GM12864 (cell line): ENCODE data around the gene TRPM3.

Source experiments
- DNase-seq: peaks from one replicate; pipeline ENCODE4 v3.0.0-alpha.2; 2011; ENCODE audit warnings: low read depth
- H3K4me3 ChIP-seq: 2 replicates; pipeline ENCODE4 v1.5.1; 2011; ENCODE audit warnings: mild to moderate bottlenecking, low read depth, low read length, control low read depth
- TF ChIP-seq, protein P1 (sequence below): IDR thresholded peaks from 2 replicates; pipeline ENCODE4 v1.5.1; 2011; ENCODE audit warnings: low read depth, mild to moderate bottlenecking, moderate library complexity, low read length, control low read depth, inconsistent platforms; ENCODE audit errors: missing control alignments

Gene TRPM3

DNA sequence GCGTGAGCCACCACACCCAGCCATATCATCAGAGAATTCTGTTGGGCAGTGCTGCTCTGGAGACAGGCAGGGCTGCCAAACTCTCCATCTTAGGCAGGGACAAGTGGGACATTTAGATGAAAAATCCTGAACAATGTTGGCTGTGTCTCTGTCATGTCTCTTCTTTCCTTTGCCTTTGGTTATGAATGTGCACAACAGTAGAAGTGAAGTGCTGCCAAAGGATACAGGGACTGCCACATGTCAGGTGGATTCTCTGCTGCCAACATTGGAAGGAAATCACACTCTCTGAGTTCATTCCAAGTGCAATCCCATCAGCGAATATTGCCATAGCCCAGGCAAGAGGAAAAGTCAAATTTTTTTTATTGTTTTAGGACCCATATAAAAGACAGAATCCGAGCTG lies 348.8 kb downstream of the TRPM3 start:
- H3K4me3 ChIP-seq, result no peak overlapping the region
- TF ChIP-seq, protein P1, sequence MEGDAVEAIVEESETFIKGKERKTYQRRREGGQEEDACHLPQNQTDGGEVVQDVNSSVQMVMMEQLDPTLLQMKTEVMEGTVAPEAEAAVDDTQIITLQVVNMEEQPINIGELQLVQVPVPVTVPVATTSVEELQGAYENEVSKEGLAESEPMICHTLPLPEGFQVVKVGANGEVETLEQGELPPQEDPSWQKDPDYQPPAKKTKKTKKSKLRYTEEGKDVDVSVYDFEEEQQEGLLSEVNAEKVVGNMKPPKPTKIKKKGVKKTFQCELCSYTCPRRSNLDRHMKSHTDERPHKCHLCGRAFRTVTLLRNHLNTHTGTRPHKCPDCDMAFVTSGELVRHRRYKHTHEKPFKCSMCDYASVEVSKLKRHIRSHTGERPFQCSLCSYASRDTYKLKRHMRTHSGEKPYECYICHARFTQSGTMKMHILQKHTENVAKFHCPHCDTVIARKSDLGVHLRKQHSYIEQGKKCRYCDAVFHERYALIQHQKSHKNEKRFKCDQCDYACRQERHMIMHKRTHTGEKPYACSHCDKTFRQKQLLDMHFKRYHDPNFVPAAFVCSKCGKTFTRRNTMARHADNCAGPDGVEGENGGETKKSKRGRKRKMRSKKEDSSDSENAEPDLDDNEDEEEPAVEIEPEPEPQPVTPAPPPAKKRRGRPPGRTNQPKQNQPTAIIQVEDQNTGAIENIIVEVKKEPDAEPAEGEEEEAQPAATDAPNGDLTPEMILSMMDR, result no peak
- no peak for DNase-seq

DNA sequence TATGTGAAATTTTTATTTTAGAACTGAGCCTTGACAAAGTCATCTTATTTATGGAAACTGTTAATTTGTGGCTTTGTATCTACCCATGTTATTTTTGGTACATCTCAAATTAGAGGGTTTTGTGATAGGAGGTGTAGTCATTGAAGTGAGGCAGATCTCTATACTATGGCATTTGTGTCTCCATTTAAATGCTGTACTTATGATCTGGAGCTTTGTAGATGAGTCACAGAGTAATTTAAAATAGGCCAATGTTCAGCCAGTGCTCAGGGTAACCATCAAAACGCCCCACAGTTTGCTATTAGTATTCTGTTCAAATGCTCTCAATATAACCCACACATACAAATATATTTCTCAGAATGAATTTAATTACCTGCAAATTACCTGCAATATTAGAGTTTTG lies 355.5 kb downstream of the TRPM3 start:
- DNase-seq, result no peak
- TF ChIP-seq, protein P1, result no peak
- no peak overlapping the region for H3K4me3 ChIP-seq

DNA sequence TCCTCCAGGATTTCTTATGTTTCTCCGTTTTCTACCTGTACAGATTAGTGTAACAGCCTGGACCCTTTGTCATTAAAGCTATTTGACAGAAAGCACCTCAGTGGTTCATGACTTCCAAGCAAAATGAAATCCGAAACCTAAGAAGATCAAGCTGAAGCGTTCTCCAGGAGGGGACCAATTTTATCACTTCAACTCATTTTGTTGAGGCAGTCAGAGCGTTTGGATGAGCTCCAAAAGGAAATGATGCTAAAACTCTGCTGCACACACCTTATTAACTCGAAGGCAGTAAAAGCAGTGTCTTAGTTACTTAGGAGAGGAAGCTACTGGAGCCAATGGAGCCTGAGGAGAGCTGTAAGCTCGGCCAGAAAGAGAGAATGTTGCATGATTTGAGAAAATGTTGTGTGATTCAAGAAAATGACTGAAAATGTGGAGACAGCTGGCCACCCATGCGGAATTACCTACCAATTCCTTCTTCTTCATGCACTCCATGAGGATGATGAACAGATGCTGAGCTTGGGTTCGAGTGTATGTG lies 360.2 kb downstream of the TRPM3 start:
- TF ChIP-seq, protein P1, result no peak
- DNase-seq, result no peak
- H3K4me3 ChIP-seq, result no peak overlapping the region

DNA sequence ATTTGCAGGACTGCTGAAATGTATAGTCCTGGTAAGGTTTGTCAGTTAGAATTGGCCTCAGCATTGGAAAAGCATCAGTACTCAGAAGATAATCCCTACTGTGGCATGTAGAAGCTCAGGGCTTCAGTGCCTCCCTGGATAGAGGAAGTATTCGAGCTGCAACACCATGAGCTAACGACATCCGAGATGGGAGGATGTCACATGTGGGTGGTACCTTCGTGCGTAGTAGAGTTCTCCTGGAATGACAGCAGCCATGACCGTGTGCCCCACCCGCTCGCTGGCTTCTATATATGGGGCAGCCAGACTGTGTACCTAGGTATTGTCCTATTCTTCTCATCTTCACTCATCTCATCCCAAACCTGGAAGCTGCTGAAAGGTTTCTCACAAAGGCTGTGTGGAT lies 361.2 kb downstream of the TRPM3 start:
- TF ChIP-seq, protein P1, result no peak

DNA sequence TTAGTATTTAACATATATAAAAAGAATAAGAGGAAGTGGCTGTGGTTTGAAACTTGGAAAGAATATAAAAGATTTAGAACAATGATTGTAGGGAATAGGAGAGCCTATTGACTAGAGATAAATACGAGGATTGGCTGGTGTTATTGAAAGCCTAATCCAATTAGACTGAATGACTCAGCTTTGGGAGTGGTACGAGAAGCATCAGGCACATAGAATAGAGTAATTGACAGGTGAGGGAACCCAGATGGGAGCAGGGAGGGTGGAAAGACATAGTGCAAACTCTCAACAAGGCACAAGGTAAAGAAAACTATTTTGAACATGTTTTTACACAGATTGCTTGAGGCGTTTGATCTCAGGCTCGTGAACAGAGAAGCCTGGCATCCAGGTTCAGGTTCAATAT lies 368.1 kb downstream of the TRPM3 start:
- TF ChIP-seq, protein P1, result no peak

More for the DNA sequence above, 361.2 kb downstream of the TRPM3 start:
- DNase-seq, result no peak
- no peak overlapping the region for H3K4me3 ChIP-seq

DNA sequence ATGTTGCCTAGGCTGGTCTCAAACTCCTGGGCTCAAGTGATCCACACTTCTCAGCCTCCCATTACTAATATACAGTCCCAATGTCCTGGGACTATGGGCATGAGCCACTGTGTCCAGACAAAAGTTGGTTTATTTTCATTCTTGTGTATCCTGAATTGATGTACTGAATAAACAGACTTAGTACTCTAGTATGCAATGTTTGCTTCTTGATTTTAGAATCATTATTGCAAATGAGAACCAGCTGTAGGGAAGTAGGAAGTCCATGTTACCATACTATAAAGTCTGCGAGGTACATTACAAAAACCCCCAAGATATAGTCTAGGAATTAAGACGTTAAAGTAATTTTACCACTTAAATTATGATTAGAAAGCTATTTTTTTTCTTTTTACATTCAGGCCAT lies 372.4 kb downstream of the TRPM3 start:
- H3K4me3 ChIP-seq, result no peak overlapping the region
- DNase-seq, result no peak
- TF ChIP-seq, protein P1, result no peak

More for the DNA sequence above, 368.1 kb downstream of the TRPM3 start:
- H3K4me3 ChIP-seq, result no peak overlapping the region
- no peak for DNase-seq

DNA sequence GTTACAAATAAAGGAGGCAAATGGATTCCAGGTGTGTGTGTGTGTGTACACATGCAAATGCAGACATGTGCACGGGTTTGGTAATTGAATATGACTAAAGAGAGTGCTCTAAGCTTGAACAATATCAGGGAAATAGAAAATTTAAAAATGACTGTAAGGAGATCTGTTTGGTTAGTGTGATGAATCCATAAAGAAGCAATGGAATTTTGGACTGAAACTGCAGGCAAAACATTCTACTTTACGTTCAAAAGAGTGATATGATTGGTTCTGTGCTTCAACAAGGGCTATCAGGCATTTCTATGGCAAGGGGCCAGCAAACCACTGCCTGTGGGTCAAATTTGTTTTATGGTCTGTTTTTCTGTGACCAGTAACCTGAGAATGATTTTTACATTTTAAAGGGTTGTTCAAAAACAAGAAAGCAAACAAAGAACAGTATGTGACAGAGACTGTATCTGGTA lies 374.1 kb downstream of the TRPM3 start:
- TF ChIP-seq, protein P1, result no peak
- DNase-seq, result no peak
- H3K4me3 ChIP-seq, result no peak overlapping the region
